Spleen (tissue), 11 donors: ENCODE data around the gene FLACC1. TPM values are rescaled to one million over a fixed set of nuclear protein-coding genes. Genes with fewer than 3 reads are reported as not detected.

Source experiments
- DNase-seq: peaks from one replicate; pipeline ENCODE4 v3.0.0-alpha.2; 2020
- H3K27ac ChIP-seq, 8 donors: fragments of 200-600 bp; sonication (generic) in 7 of 8; 1 replicate in 4 of 8; 2 replicates in 4 of 8; pipeline versions ENCODE4 v1.5.0 to v1.8.0; 2016 to 2021; ENCODE audit warnings: inconsistent platforms in 4 of 8, mild to moderate bottlenecking in 4 of 8, moderate library complexity in 1 of 8
- H3K27me3 ChIP-seq, 7 donors: fragments of 200-600 bp; sonication (generic) in 6 of 7; replicated peaks in 1 of 7; 1 replicate in 4 of 7; 2 replicates in 3 of 7; pipeline versions ENCODE4 v1.5.0 to v1.8.0; 2016 to 2021; ENCODE audit warnings: inconsistent platforms in 3 of 7, mild to moderate bottlenecking in 1 of 7
- H3K36me3 ChIP-seq, 6 donors: fragments of 200-600 bp; sonication (generic) in 5 of 6; 1 replicate in 4 of 6; 2 replicates in 2 of 6; pipeline versions ENCODE4 v1.5.0 to v1.8.0; 2016 to 2021; ENCODE audit warnings: inconsistent platforms in 2 of 6
- H3K4me1 ChIP-seq, 6 donors: fragments of 200-600 bp; sonication (generic) in 5 of 6; 1 replicate in 3 of 6; 2 replicates in 3 of 6; pipeline versions ENCODE4 v1.5.0 to v1.8.0; 2016 to 2021; ENCODE audit warnings: inconsistent platforms in 3 of 6
- H3K4me3 ChIP-seq, 8 donors: fragments of 200-600 bp; sonication (generic) in 7 of 8; 1 replicate in 4 of 8; 2 replicates in 4 of 8; pipeline versions ENCODE4 v1.5.0 to v1.8.0; 2016 to 2021; ENCODE audit warnings: inconsistent platforms in 4 of 8, mild to moderate bottlenecking in 4 of 8, moderate library complexity in 2 of 8
- H3K9me3 ChIP-seq, 8 donors: fragments of 200-600 bp; sonication (generic) in 7 of 8; 1 replicate in 4 of 8; 2 replicates in 4 of 8; pipeline versions ENCODE4 v1.5.0 to v1.8.0; 2016 to 2021; ENCODE audit warnings: inconsistent platforms in 4 of 8
- POLR2A ChIP-seq, 3 donors: fragments of 450-650 bp; IDR thresholded peaks; one replicate each; pipeline ENCODE4 v1.5.1; 2017; ENCODE audit warnings: antibody characterized with exemption in 3 of 3, mild to moderate bottlenecking in 1 of 3
- POLR2AphosphoS5 ChIP-seq, 3 donors: sonication (generic); formaldehyde crosslinking; IDR thresholded peaks; one replicate each; pipeline ENCODE4 v1.5.1; 2017; ENCODE audit warnings: antibody characterized with exemption in 3 of 3
- WGBS, 5 donors: extraction: QIAGEN DNeasy Blood & Tissue Kit in 3 of 5; methylation state at CpG; one replicate each; pipeline versions ENCODE4 v1.1.5 to v1.1.7; 2013 to 2018; 5-methylcytosine and 5-hydroxymethylcytosine counted together
- intact Hi-C: fragments of 100-400 bp; cut with DNase I; formaldehyde crosslinking; loops from one replicate; pipeline ENCODE4 v1.15.0; 2023; ENCODE audit warnings: low total_unique reads
- polyA plus RNA-seq, 3 donors: library from polyadenylated mRNA; stranded (reverse); fragments of 200-250 nt; gene quantifications; one replicate each; pipeline ENCODE4 v1.2.1, GENCODE V29; 2013
- total RNA-seq, 7 donors: library from RNA; depleted of rRNA in 3 of 7; stranded (reverse); fragments of >200 nt in 3 of 7; fragmentation: NEBNext Ultra II Directional in 4 of 7; extraction: Animal tissue kit (Norgen Biotek cat#: 25700) in 4 of 7; gene quantifications; one replicate each; pipeline versions ENCODE4 v1.1.0 to v1.2.1, GENCODE V29; 2016 to 2021
- TF ChIP-seq, protein P1 (sequence below), 11 experiments: fragments of 200-600 bp in 7 of 11; fragments of 450-650 bp in 4 of 11; sonication (generic) in 4 of 11; IDR thresholded peaks in 8 of 11; conservative IDR thresholded peaks in 3 of 11; 1 replicate in 7 of 11; 2 replicates in 4 of 11; pipeline versions ENCODE4 v1.4.0 to v1.8.0; 2016 to 2021; ENCODE audit warnings: antibody characterized with exemption in 11 of 11, inconsistent platforms in 4 of 11, mild to moderate bottlenecking in 1 of 11
- donor health status: healthy with polysubstance abuse.
- donor health status: DM: no; HTN: no; CAD: no; lungs with moderate emphysema.
- donor health status: DM: no; HTN: no; CAD: no.
- donor health status: Bipolar disorder and iron deficiency.
- donor health status: healthy.
- donor health status: DM: no; HTN: no; CAD: no.
- donor health status: DM: yes; HTN: yes; CAD: no.

The FLACC1 gene
- total and polyA plus RNA-seq, 10 donors = 0.30 to 5.7 (median 3.1) TPM

DNA sequence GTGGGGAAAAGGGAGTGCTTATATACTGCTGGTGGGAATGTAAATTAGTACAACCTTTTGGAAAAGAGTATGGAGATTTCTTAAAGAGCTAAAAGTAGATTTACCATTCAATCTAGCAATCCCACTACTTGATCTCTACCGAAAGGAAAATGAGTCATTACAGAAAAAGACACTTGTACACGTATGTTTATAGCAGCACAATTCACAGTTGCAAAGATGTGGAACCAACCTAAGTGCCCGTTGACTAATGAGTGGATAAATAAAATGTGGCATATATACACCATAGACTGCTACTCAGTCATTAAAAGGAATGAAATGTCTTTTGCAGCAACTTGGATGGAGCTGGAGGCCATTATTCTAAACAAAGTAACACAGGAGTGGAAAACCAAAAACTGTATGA lies 29.5 kb downstream of the FLACC1 start:
- TF ChIP-seq POLR2A (IDR thresholded peaks at IDR 0.05) = no peak
- TF ChIP-seq, protein P1, sequence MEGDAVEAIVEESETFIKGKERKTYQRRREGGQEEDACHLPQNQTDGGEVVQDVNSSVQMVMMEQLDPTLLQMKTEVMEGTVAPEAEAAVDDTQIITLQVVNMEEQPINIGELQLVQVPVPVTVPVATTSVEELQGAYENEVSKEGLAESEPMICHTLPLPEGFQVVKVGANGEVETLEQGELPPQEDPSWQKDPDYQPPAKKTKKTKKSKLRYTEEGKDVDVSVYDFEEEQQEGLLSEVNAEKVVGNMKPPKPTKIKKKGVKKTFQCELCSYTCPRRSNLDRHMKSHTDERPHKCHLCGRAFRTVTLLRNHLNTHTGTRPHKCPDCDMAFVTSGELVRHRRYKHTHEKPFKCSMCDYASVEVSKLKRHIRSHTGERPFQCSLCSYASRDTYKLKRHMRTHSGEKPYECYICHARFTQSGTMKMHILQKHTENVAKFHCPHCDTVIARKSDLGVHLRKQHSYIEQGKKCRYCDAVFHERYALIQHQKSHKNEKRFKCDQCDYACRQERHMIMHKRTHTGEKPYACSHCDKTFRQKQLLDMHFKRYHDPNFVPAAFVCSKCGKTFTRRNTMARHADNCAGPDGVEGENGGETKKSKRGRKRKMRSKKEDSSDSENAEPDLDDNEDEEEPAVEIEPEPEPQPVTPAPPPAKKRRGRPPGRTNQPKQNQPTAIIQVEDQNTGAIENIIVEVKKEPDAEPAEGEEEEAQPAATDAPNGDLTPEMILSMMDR (IDR thresholded peaks at IDR 0.05 in 8 of 11, conservative IDR thresholded peaks at IDR 0.05 in 3 of 11) = no peak
- TF ChIP-seq POLR2AphosphoS5 (IDR thresholded peaks at IDR 0.05) = no peak
- 59 to 88% (median 81%) methylated on average over 3 of the region's 3 CpGs for WGBS, 5 donors

DNA sequence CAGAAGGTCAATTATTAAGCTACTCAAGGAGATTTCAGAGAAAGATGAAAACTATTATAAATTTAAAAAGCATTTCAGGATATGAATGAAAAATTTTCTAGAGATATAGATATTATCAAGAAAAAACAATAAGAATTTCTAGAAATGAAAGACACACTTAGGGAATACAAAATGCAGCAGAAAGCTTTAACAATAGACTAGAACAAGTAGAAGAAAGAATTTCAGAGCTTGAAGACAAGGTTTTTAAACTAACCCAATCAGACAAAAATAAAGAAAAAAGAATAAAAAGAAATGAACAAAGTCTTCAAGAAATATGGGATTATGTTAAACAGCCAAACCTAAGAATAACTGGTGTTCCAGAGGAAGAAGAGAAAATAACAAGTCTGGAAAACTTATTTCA lies 34.4 kb downstream of the FLACC1 start:
- peaks cover 5 to 97% (median 71%) of the 10 kb centered on the region in 8 donors for H3K9me3 ChIP-seq
- TF ChIP-seq, protein P1 (IDR thresholded peaks at IDR 0.05 in 8 of 11, conservative IDR thresholded peaks at IDR 0.05 in 3 of 11) = no peak
- intact Hi-C loops = no loop called here
- H3K36me3 ChIP-seq = peaks cover 0 to 17% (median 0%) of the 10 kb centered on the region in 6 donors
- H3K4me1 ChIP-seq = no peaks in the 10 kb centered on the region
- H3K27me3 ChIP-seq = no peaks in the 10 kb centered on the region
- DNase-seq = no peak
- no peak overlapping the region for H3K27ac ChIP-seq
- no peak overlapping the region for H3K4me3 ChIP-seq

More for the DNA sequence above, 29.5 kb downstream of the FLACC1 start:
- peaks cover 3 to 54% (median 47%) of the 10 kb centered on the region in 8 donors for H3K9me3 ChIP-seq
- peaks cover 0 to 9% (median 0%) of the 10 kb centered on the region in 6 donors for H3K36me3 ChIP-seq
- H3K4me3 ChIP-seq = no peak overlapping the region
- H3K27ac ChIP-seq = no peak overlapping the region
- no peak for DNase-seq
- intact Hi-C loops = no loop called here
- H3K4me1 ChIP-seq = no peaks in the 10 kb centered on the region
- no peaks in the 10 kb centered on the region for H3K27me3 ChIP-seq

DNA sequence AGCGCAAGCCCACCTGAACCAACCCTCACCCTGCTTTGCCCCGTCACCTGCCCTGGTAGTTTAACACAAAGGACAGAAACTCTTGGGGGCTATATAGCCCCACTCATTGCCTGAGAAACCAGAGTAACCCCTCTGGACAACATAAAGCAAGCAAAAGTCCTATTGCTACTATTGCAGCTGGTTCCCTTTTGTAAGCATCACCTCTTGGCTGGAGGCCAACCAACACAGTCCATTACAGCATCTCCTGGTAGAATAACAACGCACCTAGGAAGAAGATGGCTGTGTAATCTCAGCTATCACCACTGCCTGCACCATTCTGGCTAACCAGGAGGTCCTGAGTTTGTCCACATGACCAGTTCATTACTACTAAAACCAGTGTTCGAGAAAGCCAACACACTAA lies 36.4 kb downstream of the FLACC1 start:
- peaks cover 0 to 17% (median 0%) of the 10 kb centered on the region in 6 donors for H3K36me3 ChIP-seq
- peaks cover 5 to 86% (median 56%) of the 10 kb centered on the region in 8 donors for H3K9me3 ChIP-seq
- H3K4me3 ChIP-seq = no peak overlapping the region
- H3K27me3 ChIP-seq = no peaks in the 10 kb centered on the region
- 90 to 100% (median 96%) methylated on average over 4 of the region's 4 CpGs for WGBS, 5 donors
- intact Hi-C loops = no loop called here
- DNase-seq = no peak
- H3K27ac ChIP-seq = no peak overlapping the region
- TF ChIP-seq POLR2A (IDR thresholded peaks at IDR 0.05) (no peak), POLR2AphosphoS5 (IDR thresholded peaks at IDR 0.05) (no peak)
- TF ChIP-seq, protein P1 (IDR thresholded peaks at IDR 0.05 in 8 of 11, conservative IDR thresholded peaks at IDR 0.05 in 3 of 11) = no peak
- no peaks in the 10 kb centered on the region for H3K4me1 ChIP-seq

DNA sequence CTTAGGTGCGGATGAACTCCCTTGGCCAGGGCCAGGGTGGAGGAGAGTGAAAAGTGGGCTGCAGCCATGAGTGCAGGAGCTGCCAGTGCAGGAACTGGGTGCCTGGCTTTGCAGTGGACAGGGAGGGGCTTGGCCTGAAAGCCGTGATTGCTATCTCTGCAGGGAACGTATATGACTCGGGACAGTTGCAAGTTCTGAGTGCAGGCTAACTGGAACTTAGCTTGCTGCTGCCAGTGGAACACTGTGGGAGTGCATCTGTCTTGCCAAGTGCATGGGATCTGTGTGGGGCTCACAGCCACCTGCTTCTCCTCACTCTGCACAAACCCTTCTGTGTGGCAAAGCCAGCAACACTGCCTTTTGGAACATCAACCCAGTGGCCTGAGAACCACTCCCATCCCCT lies 36.9 kb downstream of the FLACC1 start:
- no peak for DNase-seq
- H3K4me3 ChIP-seq = no peak overlapping the region
- H3K9me3 ChIP-seq = peaks cover 5 to 83% (median 56%) of the 10 kb centered on the region in 8 donors
- intact Hi-C loops = no loop called here
- no peaks in the 10 kb centered on the region for H3K4me1 ChIP-seq
- TF ChIP-seq POLR2AphosphoS5 (IDR thresholded peaks at IDR 0.05) = no peak
- TF ChIP-seq, protein P1 (IDR thresholded peaks at IDR 0.05 in 8 of 11, conservative IDR thresholded peaks at IDR 0.05 in 3 of 11) = no peak
- no peak for TF ChIP-seq POLR2A (IDR thresholded peaks at IDR 0.05)
- no peak overlapping the region for H3K27ac ChIP-seq
- H3K36me3 ChIP-seq = peaks cover 0 to 17% (median 0%) of the 10 kb centered on the region in 6 donors
- no peaks in the 10 kb centered on the region for H3K27me3 ChIP-seq
- WGBS, 5 donors = 93 to 96% (median 96%) methylated on average over 4 of the region's 4 CpGs
